ENCODE data around the gene CCL14.
"Not testable (repeated sequence)": the region's sequence is repeated elsewhere in the genome, so short reads cannot be mapped to it uniquely, and the experiment has no call there.

CCL14 gene

DNA sequence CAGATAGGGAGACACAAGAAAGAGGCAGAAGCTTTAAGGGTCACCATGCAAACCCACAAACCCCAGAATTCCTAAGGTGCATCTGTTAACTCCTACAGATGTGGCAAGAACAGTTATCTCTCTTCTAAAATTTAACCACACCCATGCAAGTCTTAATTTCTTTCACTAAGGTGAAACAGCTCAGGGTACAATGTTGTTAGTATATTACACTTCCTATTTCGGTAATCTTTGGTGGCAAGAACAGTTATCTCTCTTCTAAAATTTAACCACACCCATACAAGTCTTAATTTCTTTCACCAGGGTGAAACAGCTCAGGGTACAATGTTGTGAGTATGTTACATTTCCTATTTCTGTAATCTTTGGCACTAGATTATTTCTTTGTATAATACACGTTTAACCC is 24.7 kb upstream of the CCL14 start:
- Histone ChIP-seq H3K36me3 (ENCODE audit: control insufficient read depth, insufficient read depth, low read length) (no peaks in the 10 kb centered on the region), H3K4me3 (ENCODE audit: low read depth, low read length) (no peak overlapping the region), H3K9ac (ENCODE audit: low read depth, low read length) (no peak overlapping the region), H3K4me1 (ENCODE audit: control insufficient read depth, insufficient read depth, low read length) (no peaks in the 10 kb centered on the region), H3K27me3 (ENCODE audit: control insufficient read depth, insufficient read depth, low read length) (no peaks in the 10 kb centered on the region), H3K27ac (ENCODE audit: low read depth, low read length) (no peak overlapping the region), H3K9me3 (ENCODE audit: control insufficient read depth, insufficient read depth, low read length) (peaks cover 27% of the 10 kb centered on the region)

DNA sequence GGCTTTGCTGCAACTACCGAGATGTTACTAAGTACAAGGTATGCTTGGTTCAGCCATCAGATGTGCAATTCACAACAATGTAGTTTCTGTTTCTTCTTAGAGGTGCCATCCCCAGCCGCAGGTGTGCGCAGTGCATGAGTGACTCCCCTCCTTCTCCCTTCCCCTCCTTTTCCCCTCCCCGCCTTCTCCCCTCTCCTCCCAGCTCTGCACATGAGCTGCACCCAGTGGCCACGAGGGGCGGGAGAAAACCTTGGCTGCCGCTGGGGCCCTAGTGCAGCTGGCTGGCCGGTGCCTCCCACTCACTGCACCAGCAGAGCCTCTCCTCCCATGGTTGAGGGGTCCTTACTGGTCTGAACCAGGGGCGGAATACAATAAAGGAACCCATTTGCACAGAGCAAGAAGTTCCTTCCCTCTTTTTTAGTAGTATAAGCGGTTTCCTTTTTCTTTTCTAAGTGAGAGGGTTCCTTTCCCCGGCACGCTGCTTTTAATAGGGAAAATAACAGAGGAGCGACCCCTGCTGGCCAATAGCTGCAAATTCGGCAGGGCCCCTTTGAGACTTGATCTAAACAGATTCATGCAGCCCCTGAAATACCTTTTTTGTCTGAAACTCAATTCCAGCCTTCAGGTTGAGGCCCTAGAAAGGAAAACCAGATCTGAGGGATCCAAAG is 22.6 kb upstream of the CCL14 start:
- Histone ChIP-seq H3K27ac (ENCODE audit: low read depth, low read length) (no peak overlapping the region), H3K9me3 (ENCODE audit: control insufficient read depth, insufficient read depth, low read length) (peaks cover 27% of the 10 kb centered on the region), H3K9ac (ENCODE audit: low read depth, low read length) (no peak overlapping the region), H3K4me3 (ENCODE audit: low read depth, low read length) (no peak overlapping the region), H3K27me3 (ENCODE audit: control insufficient read depth, insufficient read depth, low read length) (no peaks in the 10 kb centered on the region), H3K36me3 (ENCODE audit: control insufficient read depth, insufficient read depth, low read length) (no peaks in the 10 kb centered on the region), H3K4me1 (ENCODE audit: control insufficient read depth, insufficient read depth, low read length) (no peaks in the 10 kb centered on the region)

DNA sequence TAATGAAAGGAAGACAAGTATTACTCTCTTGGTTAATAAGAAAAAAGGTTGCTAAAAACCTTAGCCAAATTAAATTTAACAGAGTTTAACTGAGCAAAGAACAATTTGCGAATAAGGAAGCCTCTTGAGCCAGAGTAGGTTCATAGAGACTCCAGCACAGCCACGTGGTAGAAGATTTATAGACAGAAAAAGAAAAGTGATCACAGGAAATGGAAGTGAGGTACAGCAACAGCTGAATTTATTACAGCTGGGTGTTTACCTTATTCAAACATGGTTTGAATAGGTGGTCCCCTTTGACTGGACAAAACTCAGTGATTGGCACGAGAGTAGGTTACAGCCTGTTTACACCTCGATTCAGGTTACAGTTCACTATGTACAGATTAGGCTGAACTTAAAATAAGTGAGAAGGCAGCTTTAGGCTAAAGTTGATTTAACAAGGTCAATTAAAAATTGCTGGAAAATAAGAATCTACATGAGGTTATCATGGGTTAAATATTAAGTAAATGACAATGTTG is 18.1 kb upstream of the CCL14 start:
- H3K27me3 ChIP-seq (ENCODE audit: control insufficient read depth, insufficient read depth, low read length), result no peaks in the 10 kb centered on the region

DNA sequence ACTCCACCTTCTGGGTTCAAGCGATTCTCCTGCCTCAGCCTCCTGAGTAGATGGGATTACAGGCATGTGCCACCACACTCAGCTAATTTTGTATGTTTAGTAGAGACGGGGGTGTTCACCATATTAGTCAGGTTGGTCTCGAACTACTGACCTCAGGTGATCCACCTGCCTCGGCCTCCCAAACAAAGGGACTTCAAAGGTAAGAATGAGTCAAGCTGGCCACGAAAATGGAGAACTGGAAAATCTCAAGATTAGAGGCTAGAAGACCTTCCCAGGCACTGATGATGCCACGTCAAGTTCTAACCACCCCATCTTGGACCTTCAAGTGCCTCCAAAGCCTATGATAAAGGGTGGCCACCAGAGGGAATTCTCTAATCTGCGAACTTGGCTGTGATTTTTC is 16.1 kb upstream of the CCL14 start:
- Histone ChIP-seq H3K4me1 (ENCODE audit: control insufficient read depth, insufficient read depth, low read length) (no peaks in the 10 kb centered on the region), H3K9me3 (ENCODE audit: control insufficient read depth, insufficient read depth, low read length) (no peaks in the 10 kb centered on the region; the same call in 1 of the 2 replicates), H3K4me3 (ENCODE audit: low read depth, low read length) (no peak overlapping the region), H3K9ac (ENCODE audit: low read depth, low read length) (no peak overlapping the region), H3K27me3 (ENCODE audit: control insufficient read depth, insufficient read depth, low read length) (no peaks in the 10 kb centered on the region), H3K27ac (ENCODE audit: low read depth, low read length) (no peak overlapping the region), H3K36me3 (ENCODE audit: control insufficient read depth, insufficient read depth, low read length) (no peaks in the 10 kb centered on the region)

More for the DNA sequence above, 18.1 kb upstream of the CCL14 start:
- Histone ChIP-seq H3K4me3 (ENCODE audit: low read depth, low read length) (no peak overlapping the region), H3K9ac (ENCODE audit: low read depth, low read length) (no peak overlapping the region), H3K36me3 (ENCODE audit: control insufficient read depth, insufficient read depth, low read length) (no peaks in the 10 kb centered on the region), H3K9me3 (ENCODE audit: control insufficient read depth, insufficient read depth, low read length) (peaks cover 16% of the 10 kb centered on the region), H3K4me1 (ENCODE audit: control insufficient read depth, insufficient read depth, low read length) (no peaks in the 10 kb centered on the region), H3K27ac (ENCODE audit: low read depth, low read length) (no peak overlapping the region)

DNA sequence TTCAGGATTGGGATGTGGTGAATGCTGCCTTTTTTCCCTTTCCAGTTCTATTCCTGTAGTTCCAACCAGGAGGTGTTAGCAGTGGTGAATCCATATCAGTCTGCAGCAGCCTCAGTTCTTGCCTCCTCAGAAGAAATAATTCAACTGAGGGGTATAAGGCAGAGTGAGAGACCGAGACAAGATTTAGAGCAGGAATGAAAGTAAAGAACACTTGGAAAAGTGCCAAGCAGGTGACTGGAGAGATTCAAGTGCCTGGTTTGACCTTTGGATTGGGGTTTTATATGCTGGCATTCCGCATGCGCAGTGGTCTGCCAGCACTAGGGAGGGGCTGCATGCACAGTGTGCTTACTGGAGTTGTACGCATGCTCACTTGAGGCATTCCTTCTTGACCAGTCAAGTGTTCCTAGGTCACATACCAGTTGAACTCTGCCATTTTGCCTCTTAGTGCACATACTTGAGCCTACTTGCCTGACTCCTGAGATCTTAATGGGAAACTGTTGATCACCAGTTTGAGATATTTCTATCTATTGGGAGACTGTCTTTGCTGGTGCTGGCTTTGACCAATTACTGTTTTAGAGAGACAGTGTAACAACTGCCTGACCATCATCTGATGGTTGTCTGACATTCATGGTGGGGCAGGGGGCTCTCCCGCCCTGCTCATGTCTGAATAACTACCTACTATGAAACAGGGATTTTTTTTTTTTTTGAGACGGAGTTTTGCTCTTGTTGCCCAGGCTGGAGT is 15.5 kb upstream of the CCL14 start:
- H3K4me3 ChIP-seq (ENCODE audit: low read depth, low read length), result no peak overlapping the region
- no peak overlapping the region for H3K9ac ChIP-seq (ENCODE audit: low read depth, low read length)
- H3K9me3 ChIP-seq (ENCODE audit: control insufficient read depth, insufficient read depth, low read length), result no peaks in the 10 kb centered on the region

DNA sequence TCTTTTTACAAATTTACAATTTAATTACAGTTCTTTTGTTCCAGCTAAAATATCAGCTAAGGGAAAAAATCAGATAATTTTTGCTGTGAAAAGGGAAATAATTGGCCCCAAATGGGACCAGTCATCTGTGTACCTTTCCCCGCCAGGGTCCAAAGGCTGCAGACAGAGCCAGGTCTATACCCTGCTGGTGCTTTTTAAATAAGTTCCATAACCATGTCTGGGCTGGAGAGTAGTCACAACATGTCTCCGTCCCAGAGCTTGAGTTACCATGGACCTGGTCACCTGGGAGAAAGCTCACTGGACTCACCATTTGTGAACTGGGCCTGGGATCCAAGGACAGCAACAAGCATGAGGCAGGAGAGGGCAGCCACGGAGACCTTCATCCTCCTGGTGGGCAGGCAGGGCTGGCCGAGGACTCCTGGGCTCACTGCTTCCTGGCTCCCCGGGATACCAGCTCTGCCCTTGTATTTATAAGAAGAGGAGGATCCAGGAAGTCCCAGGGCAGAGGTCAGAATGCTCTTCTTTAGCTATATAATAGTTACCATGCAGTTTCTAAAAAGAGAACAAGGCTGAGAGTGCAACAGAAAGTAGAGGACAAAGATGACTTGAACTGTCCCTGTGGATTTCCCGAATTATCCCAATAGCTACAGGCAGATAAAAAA is 14.7 kb upstream of the CCL14 start, which contains the start of gene CCL15:
Gene CCL15 (minus strand): TSS at position 444 of the 662 bp plus-strand sequence. CDS start 61 bp downstream, at position 383.
- Histone ChIP-seq H3K27me3 (ENCODE audit: control insufficient read depth, insufficient read depth, low read length) (no peaks in the 10 kb centered on the region), H3K9ac (ENCODE audit: low read depth, low read length) (no peak within 1 kb of the TSS), H3K4me1 (ENCODE audit: control insufficient read depth, insufficient read depth, low read length) (no peaks in the 10 kb centered on the region), H3K4me3 (ENCODE audit: low read depth, low read length) (no peak within 1 kb of the TSS), H3K36me3 (ENCODE audit: control insufficient read depth, insufficient read depth, low read length) (no peaks in the 10 kb centered on the region), H3K9me3 (ENCODE audit: control insufficient read depth, insufficient read depth, low read length) (no peaks in the 10 kb centered on the region), H3K27ac (ENCODE audit: low read depth, low read length) (no peak within 1 kb of the TSS)

More for the DNA sequence above, 15.5 kb upstream of the CCL14 start:
- H3K36me3 ChIP-seq (ENCODE audit: control insufficient read depth, insufficient read depth, low read length), result no peaks in the 10 kb centered on the region
- no peaks in the 10 kb centered on the region for H3K4me1 ChIP-seq (ENCODE audit: control insufficient read depth, insufficient read depth, low read length)
- H3K27me3 ChIP-seq (ENCODE audit: control insufficient read depth, insufficient read depth, low read length), result no peaks in the 10 kb centered on the region
- H3K27ac ChIP-seq (ENCODE audit: low read depth, low read length), result no peak overlapping the region

DNA sequence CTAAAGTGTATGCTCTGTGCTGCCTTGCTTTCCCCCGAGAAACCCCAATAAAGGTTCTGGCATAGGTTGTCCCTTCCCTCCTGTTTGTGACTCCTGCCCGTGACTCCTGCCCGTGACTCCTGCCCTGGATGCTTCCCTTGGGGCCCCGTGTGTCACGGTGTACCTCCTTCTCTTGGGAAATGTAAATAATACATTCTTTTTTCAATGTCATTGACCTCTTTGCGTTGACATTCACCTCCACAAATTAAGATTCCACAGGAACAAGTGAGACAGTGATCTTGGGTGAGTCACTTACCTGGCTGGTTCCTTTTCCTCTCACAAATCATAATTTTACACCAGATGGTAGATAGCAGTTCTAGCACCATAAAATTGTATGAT is 14.2 kb upstream of the CCL14 start:
- no peaks in the 10 kb centered on the region for H3K4me1 ChIP-seq (ENCODE audit: control insufficient read depth, insufficient read depth, low read length)
- H3K27ac ChIP-seq (ENCODE audit: low read depth, low read length), result no peak overlapping the region
- no peaks in the 10 kb centered on the region for H3K27me3 ChIP-seq (ENCODE audit: control insufficient read depth, insufficient read depth, low read length)
- no peaks in the 10 kb centered on the region for H3K36me3 ChIP-seq (ENCODE audit: control insufficient read depth, insufficient read depth, low read length)
- no peak overlapping the region for H3K4me3 ChIP-seq (ENCODE audit: low read depth, low read length)
- no peak overlapping the region for H3K9ac ChIP-seq (ENCODE audit: low read depth, low read length)
- H3K9me3 ChIP-seq (ENCODE audit: control insufficient read depth, insufficient read depth, low read length), result no peaks in the 10 kb centered on the region

DNA sequence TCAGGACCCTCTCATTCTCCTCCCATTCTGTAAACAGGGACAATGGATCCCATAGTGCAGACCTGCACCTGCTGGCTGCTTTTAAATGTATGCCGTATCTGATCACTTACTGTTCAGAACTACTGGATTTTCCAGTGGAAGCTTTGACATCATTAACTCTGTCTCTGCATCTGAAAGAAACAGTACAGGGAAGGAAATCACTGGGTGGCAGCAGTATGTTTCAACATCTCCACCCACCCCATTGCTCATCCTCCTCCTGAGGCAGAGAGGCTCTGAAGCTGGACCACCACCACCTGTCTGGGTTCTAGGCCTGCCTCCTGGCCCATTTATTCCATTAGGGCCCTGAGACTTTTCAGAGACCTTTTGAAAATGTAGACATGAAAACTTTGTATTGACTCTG is 12.2 kb upstream of the CCL14 start:
- Histone ChIP-seq H3K36me3 (ENCODE audit: control insufficient read depth, insufficient read depth, low read length) (no peaks in the 10 kb centered on the region), H3K4me1 (ENCODE audit: control insufficient read depth, insufficient read depth, low read length) (no peaks in the 10 kb centered on the region), H3K4me3 (ENCODE audit: low read depth, low read length) (no peak overlapping the region), H3K9ac (ENCODE audit: low read depth, low read length) (no peak overlapping the region), H3K27ac (ENCODE audit: low read depth, low read length) (no peak overlapping the region), H3K27me3 (ENCODE audit: control insufficient read depth, insufficient read depth, low read length) (no peaks in the 10 kb centered on the region), H3K9me3 (ENCODE audit: control insufficient read depth, insufficient read depth, low read length) (no peaks in the 10 kb centered on the region)

DNA sequence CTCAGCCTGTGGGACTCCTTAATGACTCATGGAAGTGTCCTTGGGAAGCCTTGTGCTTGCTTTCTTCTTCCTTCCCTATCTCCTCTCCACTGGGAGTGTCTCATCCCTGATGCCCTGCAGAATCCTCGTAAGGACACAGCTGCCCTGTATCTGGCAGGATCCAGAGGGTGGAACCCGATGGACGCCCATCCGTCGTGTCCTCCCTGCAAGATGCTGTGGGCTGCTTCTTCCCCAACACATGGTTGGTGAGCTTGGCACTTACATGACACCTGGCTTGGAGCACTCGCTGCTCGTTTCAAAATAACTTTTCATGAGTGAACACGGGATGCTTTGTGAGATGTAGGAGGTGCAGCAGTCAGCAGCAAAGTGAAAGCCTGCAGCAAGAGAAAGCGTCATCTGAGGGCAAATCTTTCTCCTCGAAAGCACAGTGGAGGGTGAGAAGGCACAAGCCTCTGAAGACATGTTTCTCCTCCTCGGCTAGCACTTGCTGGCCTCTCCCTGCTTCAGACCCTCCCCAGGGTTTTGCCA is 11.6 kb upstream of the CCL14 start:
- Histone ChIP-seq H3K9ac (ENCODE audit: low read depth, low read length) (no peak overlapping the region), H3K27ac (ENCODE audit: low read depth, low read length) (no peak overlapping the region), H3K4me3 (ENCODE audit: low read depth, low read length) (no peak overlapping the region), H3K27me3 (ENCODE audit: control insufficient read depth, insufficient read depth, low read length) (no peaks in the 10 kb centered on the region), H3K4me1 (ENCODE audit: control insufficient read depth, insufficient read depth, low read length) (no peaks in the 10 kb centered on the region), H3K9me3 (ENCODE audit: control insufficient read depth, insufficient read depth, low read length) (no peaks in the 10 kb centered on the region), H3K36me3 (ENCODE audit: control insufficient read depth, insufficient read depth, low read length) (no peaks in the 10 kb centered on the region)

DNA sequence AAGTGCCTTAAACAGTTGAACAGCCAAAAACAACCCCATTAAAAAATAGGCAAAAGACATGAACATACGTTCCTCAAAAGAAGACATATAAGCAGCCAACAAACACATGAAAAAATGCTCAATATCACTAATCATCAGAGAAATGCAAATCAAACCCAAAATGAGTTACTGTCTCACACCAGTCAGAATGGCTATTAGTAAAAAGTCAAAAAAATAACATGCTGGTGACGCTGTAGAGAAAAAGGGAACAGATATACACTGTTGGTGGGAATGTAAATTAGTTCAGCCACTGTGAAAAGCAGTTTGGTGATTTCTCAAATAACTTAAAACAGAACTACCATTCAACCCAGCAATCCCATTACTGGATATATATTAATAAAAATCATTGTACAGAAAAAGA is 8.8 kb upstream of the CCL14 start:
- H3K36me3 ChIP-seq (ENCODE audit: control insufficient read depth, insufficient read depth, low read length); H3K27me3 ChIP-seq (ENCODE audit: control insufficient read depth, insufficient read depth, low read length); H3K27ac ChIP-seq (ENCODE audit: low read depth, low read length); H3K9ac ChIP-seq (ENCODE audit: low read depth, low read length); H3K4me1 ChIP-seq (ENCODE audit: control insufficient read depth, insufficient read depth, low read length); H3K9me3 ChIP-seq (ENCODE audit: control insufficient read depth, insufficient read depth, low read length); H3K4me3 ChIP-seq (ENCODE audit: low read depth, low read length): not testable (repeated sequence)

DNA sequence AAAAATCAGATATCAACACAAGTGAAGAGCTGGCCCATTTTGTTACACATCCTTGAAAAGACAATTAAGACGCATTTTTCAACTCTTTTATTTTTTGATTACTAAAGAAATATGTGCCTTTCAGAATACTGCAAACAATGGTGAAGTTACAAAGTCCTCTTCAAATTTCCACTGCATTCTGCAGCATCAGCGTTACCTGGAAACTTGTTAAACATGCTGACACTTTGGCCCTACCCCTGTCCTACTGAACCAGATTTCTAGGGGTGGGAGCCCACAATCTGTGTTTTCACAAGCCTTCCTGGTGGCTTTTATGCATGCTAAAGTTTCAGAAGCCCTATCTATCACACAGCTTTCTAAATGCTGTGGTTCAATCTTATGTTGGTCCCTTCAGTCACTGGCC is 4.5 kb upstream of the CCL14 start:
- no peaks in the 10 kb centered on the region; the same call in 1 of the 2 replicates for H3K9me3 ChIP-seq (ENCODE audit: control insufficient read depth, insufficient read depth, low read length)
- H3K27me3 ChIP-seq (ENCODE audit: control insufficient read depth, insufficient read depth, low read length), result no peaks in the 10 kb centered on the region
- H3K4me3 ChIP-seq (ENCODE audit: low read depth, low read length), result no peak overlapping the region
- no peak overlapping the region for H3K9ac ChIP-seq (ENCODE audit: low read depth, low read length)
- no peak overlapping the region for H3K27ac ChIP-seq (ENCODE audit: low read depth, low read length)
- no peaks in the 10 kb centered on the region for H3K4me1 ChIP-seq (ENCODE audit: control insufficient read depth, insufficient read depth, low read length)
- no peaks in the 10 kb centered on the region for H3K36me3 ChIP-seq (ENCODE audit: control insufficient read depth, insufficient read depth, low read length)
